Peyer's patch (tissue), 4 donors: ENCODE results near the gene TK1.

ENCODE experiments used
- POLR2A ChIP-seq, 2 donors: fragments of 450-650 bp; IDR thresholded peaks; one replicate each; pipeline ENCODE4 v1.5.1; 2017; ENCODE audit warnings: antibody characterized with exemption in 2 of 2, mild to moderate bottlenecking in 2 of 2, moderate library complexity in 2 of 2
- TF ChIP-seq, protein P1 (sequence below), 6 experiments: fragments of 450-650 bp in 4 of 6; fragments of 200-600 bp in 2 of 6; sonication (generic) in 1 of 6; IDR thresholded peaks; one replicate each; pipeline ENCODE4 v1.5.1; 2017 to 2019; ENCODE audit warnings: antibody characterized with exemption in 6 of 6, mild to moderate bottlenecking in 3 of 6, moderate library complexity in 1 of 6

DNA sequence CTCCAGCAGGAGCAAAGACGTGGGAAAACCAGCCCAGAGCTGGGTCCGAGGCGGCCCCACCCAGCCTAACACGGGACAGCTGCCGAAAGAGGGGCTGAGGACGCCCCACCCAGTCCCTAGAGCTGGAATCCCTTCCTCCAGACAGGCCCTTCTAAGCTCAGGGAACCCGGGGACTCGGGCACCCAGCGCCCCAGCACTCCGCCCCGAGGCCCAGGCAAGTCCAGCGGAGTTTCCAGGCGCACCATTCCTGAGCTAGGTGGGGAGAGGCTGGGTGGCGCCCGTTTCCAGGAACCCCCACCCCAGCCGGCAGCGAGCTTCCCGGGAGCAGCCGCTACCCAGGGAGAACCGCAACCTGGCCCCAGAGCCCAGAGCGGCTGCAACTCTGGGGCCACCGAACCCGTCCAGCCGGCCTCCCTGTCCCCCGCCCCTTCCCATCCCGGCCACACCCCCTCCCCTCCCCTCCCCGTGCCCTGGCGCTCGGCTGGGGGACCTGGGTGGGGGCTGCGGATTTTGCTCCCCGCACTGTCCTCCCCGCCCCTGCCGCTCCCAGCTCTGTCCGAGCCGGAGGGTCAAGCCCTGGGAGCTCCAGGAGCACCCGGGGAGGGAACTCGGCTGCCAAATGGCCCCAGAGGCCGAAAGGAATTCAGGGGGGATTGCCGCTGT is 58.8 kb downstream of the TK1 start:
- TF ChIP-seq, protein P1, sequence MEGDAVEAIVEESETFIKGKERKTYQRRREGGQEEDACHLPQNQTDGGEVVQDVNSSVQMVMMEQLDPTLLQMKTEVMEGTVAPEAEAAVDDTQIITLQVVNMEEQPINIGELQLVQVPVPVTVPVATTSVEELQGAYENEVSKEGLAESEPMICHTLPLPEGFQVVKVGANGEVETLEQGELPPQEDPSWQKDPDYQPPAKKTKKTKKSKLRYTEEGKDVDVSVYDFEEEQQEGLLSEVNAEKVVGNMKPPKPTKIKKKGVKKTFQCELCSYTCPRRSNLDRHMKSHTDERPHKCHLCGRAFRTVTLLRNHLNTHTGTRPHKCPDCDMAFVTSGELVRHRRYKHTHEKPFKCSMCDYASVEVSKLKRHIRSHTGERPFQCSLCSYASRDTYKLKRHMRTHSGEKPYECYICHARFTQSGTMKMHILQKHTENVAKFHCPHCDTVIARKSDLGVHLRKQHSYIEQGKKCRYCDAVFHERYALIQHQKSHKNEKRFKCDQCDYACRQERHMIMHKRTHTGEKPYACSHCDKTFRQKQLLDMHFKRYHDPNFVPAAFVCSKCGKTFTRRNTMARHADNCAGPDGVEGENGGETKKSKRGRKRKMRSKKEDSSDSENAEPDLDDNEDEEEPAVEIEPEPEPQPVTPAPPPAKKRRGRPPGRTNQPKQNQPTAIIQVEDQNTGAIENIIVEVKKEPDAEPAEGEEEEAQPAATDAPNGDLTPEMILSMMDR (IDR thresholded peaks at IDR 0.05): no peak
- TF ChIP-seq POLR2A (IDR thresholded peaks at IDR 0.05): peak in 1 of 2 donors; percentile 2
